Adrenal gland (tissue), 12 donors: ENCODE data around the gene SPAST. TPM values are rescaled to one million over a fixed set of nuclear protein-coding genes. Genes with fewer than 3 reads are reported as not detected.

Source experiments
- DNase-seq, 7 donors: peaks; one replicate each; pipeline ENCODE4 v3.0.0-alpha.2; 2019 to 2020
- H3K27ac ChIP-seq, 5 donors: fragments of 200-600 bp; sonication (generic) in 4 of 5; 1 replicate in 3 of 5; 2 replicates in 2 of 5; pipeline versions ENCODE4 v1.5.1 to v1.8.0; 2016 to 2020; ENCODE audit warnings: mild to moderate bottlenecking in 1 of 5
- H3K27me3 ChIP-seq: fragments of 200-600 bp; 2 replicates; pipeline ENCODE4 v1.8.0; 2021
- H3K36me3 ChIP-seq, 2 donors: fragments of 200-600 bp; replicated peaks in 1 of 2; 1 replicate in 1 of 2; 2 replicates in 1 of 2; pipeline versions ENCODE4 v1.5.1 to v1.8.0; 2018 to 2022
- H3K4me1 ChIP-seq, 2 donors: fragments of 200-600 bp; replicated peaks in 1 of 2; 1 replicate in 1 of 2; 2 replicates in 1 of 2; pipeline versions ENCODE4 v1.5.1 to v1.8.0; 2018 to 2021
- H3K4me3 ChIP-seq, 4 donors: fragments of 200-600 bp; sonication (generic) in 3 of 4; one replicate each; pipeline ENCODE4 v1.5.1; 2016 to 2018
- H3K9me3 ChIP-seq, 3 donors: fragments of 200-600 bp; sonication (generic) in 1 of 3; replicated peaks in 1 of 3; 1 replicate in 2 of 3; 2 replicates in 1 of 3; pipeline versions ENCODE4 v1.5.1 to v1.8.0; 2016 to 2021
- CTCF ChIP-seq, 6 experiments: fragments of 450-650 bp in 4 of 6; fragments of 200-600 bp in 2 of 6; sonication (generic) in 1 of 6; IDR thresholded peaks; 1 replicate in 5 of 6; 2 replicates in 1 of 6; pipeline versions ENCODE4 v1.5.1 to v1.8.0; 2016 to 2021; ENCODE audit warnings: antibody characterized with exemption in 6 of 6, mild to moderate bottlenecking in 2 of 6, moderate library complexity in 1 of 6
- POLR2A ChIP-seq, 2 donors: fragments of 450-650 bp; IDR thresholded peaks; one replicate each; pipeline ENCODE4 v1.6.1; 2017; ENCODE audit warnings: antibody characterized with exemption in 2 of 2, mild to moderate bottlenecking in 2 of 2, moderate library complexity in 1 of 2
- WGBS, 4 donors: extraction: QIAGEN DNeasy Blood & Tissue Kit in 2 of 4; methylation state at CpG; one replicate each; pipeline versions ENCODE4 v1.1.5 to v1.1.7; 2013 to 2017; 5-methylcytosine and 5-hydroxymethylcytosine counted together
- intact Hi-C, 2 donors: fragments of 100-400 bp; cut with DNase I; formaldehyde crosslinking; loops; one replicate each; pipeline versions ENCODE4 v1.14.1 to v1.15.0; 2022 to 2023
- polyA plus RNA-seq, 3 donors: library from polyadenylated mRNA; stranded (reverse); fragments of 200-250 nt in 2 of 3; fragments of 350-450 nt in 1 of 3; fragmentation: Illumina TruSeq in 1 of 3; extraction: RNeasy Lipid Tissue Mini Kit (QIAGEN cat#74804) in 1 of 3; gene quantifications; one replicate each; pipeline ENCODE4 v1.2.3, GENCODE V29; 2013 to 2014
- total RNA-seq, 9 donors: library from RNA; depleted of rRNA in 4 of 9; stranded (reverse); fragments of >200 nt in 4 of 9; fragments of 120-200 nt in 1 of 9; fragmentation: NEBNext Ultra II Directional in 1 of 9; extraction: Animal tissue kit (Norgen Biotek cat#: 25700) in 1 of 9; gene quantifications; one replicate each; pipeline versions ENCODE4 v1.1.0 to v1.2.4, GENCODE V29; 2013 to 2023
- donor health status: healthy with polysubstance abuse.
- donor health status: Bipolar disorder and iron deficiency.
- donor health status: DM: yes; HTN: yes; CAD: no.
- donor health status: DM: no; HTN: no; CAD: no.
- donor health status: DM: no; HTN: no; CAD: no.
- donor health status: DM: yes; HTN: yes; CAD: no.

Gene SPAST
- total and polyA plus RNA-seq, 12 donors: 2.8 to 26.1 (median 15.2) TPM

DNA sequence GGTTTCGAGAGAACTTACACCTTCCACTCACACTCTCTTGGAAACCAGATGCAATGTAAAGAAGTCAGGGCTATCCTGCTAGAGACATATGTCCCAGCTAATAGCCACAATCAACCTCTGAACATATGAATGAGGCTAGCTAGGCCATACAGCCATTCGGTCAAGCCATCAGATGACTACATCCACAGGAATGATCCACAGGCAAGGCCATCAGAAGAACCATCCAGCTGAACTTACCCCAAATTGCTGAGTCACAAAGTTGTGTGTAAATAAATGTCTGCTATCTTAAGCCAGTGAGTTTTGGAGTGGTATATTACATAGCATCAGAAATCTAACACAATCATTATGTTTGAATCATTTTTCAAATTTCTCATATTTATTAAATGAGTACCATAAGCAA is 5.2 kb upstream of the SPAST start:
- intact Hi-C loops: no loop called here
- no peak for DNase-seq
- Histone ChIP-seq H3K4me3 (no peak overlapping the region), H3K9me3 (no peaks in the 10 kb centered on the region), H3K27ac (no peak overlapping the region), H3K4me1 (no peaks in the 10 kb centered on the region), H3K27me3 (no peaks in the 10 kb centered on the region), H3K36me3 (no peaks in the 10 kb centered on the region)
- 85 to 95% (median 89%) methylated on average over 2 of the region's 2 CpGs for WGBS, 4 donors
- TF ChIP-seq POLR2A (IDR thresholded peaks at IDR 0.05) (no peak), CTCF (IDR thresholded peaks at IDR 0.05) (no peak)

DNA sequence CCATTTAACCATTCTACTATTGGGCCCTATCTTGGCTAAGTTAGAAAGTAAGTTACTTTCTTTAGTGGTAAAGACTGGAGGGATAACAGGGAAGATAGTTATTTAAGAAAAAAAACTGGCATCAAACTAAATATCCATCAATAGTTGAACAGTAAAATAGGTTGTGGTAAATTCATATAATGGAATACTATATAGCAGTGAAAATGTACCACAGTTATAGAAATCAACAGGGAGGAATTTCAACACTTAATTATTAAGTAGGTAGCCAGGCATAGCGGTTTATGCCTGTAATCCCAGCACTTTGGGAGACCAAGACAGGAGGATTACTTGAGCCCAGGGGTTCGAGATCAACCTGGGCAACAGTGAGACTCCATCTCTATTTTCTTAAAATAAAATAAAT is 3.1 kb upstream of the SPAST start:
- Histone ChIP-seq H3K4me1 (peaks cover 0 to 10% of the 10 kb centered on the region in 2 donors), H3K4me3 (no peak overlapping the region), H3K27me3 (no peaks in the 10 kb centered on the region), H3K27ac (no peak overlapping the region), H3K9me3 (no peaks in the 10 kb centered on the region), H3K36me3 (no peaks in the 10 kb centered on the region)
- DNase-seq: no peak
- 90 to 95% (median 95%) methylated on average over 2 of the region's 2 CpGs for WGBS, 4 donors
- intact Hi-C loops: no loop called here
- no peak for TF ChIP-seq CTCF (IDR thresholded peaks at IDR 0.05)
- no peak for TF ChIP-seq POLR2A (IDR thresholded peaks at IDR 0.05)

DNA sequence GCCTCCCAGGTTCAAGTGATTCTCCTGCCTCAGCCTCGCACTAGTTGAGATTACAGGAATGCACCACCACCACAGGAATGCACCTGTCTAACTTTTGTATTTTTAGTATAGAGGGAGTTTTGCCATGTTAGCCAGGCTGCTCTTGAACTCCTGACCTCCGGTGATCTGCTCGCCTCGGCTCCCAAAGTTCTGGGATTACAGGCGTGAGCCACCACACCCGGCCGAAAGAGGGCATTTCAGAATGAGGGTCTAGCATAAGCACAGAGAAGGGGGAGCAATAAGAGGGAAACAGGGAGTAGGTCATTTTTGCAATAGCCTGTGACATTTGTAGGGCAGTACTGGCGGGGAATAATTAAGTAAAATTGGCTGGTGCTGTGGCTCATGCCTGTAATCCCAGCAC is 1.9 kb upstream of the SPAST start:
- H3K4me1 ChIP-seq: peaks cover 0 to 18% of the 10 kb centered on the region in 2 donors
- DNase-seq: no peak
- H3K36me3 ChIP-seq: no peaks in the 10 kb centered on the region
- no peaks in the 10 kb centered on the region for H3K9me3 ChIP-seq
- H3K27me3 ChIP-seq: no peaks in the 10 kb centered on the region
- H3K4me3 ChIP-seq: no peak overlapping the region
- TF ChIP-seq POLR2A (IDR thresholded peaks at IDR 0.05): no peak
- TF ChIP-seq CTCF (IDR thresholded peaks at IDR 0.05): no peak
- intact Hi-C loops: no loop called here
- WGBS, 4 donors: 92 to 96% (median 95%) methylated on average over 8 of the region's 8 CpGs
- H3K27ac ChIP-seq: no peak overlapping the region

- Histone ChIP-seq H3K4me1 (peaks cover 0 to 18% of the 10 kb centered on the region in 2 donors), H3K4me3 (peak overlapping the region in 3 of 4 donors; percentile 7 to 86 (median 82)), H3K36me3 (no peaks in the 10 kb centered on the region), H3K9me3 (no peaks in the 10 kb centered on the region), H3K27me3 (no peaks in the 10 kb centered on the region), H3K27ac (peak overlapping the region; percentile 66 to 97 (median 92))
- peak; percentile 35 to 77 (median 56) for DNase-seq
- 35 to 46% (median 43%) methylated on average over 13 of the region's 13 CpGs for WGBS, 4 donors
- intact Hi-C loops: no loop called here
- TF ChIP-seq POLR2A (IDR thresholded peaks at IDR 0.05) (peak in 1 of 2 donors; percentile 1), CTCF (IDR thresholded peaks at IDR 0.05) (no peak)
Measured at GRCh38 chr2:32061973-32062861, 1.1 kb upstream of the SPAST start.
